Activated CD8-positive, alpha-beta memory T cell treated with anti-CD3 and anti-CD28 coated beads, Interleukin-2, amount 10 ng/mL, durations not matched to agents 7 days and 5 days (primary cell): ENCODE measurements around the gene ATP5F1D. TPM values are rescaled to one million over a fixed set of nuclear protein-coding genes. Genes with fewer than 3 reads are reported as not detected.
A peak's percentile ranks its signal among the peaks of the same experiment; 100 is the strongest.

ENCODE experiments used
- ATAC-seq: fragments of 150-1000 bp; cut with Tn5 transposase; one replicate; pipeline ENCODE4 v1.10.0; 2021; ENCODE audit warnings: moderate library complexity
- CTCF ChIA-PET: fragments of 350-600 bp; sonication (Branson Sonifier 250); formaldehyde crosslinking; loops from one replicate; lab custom pipeline; 2021; ENCODE audit warnings: antibody characterized with exemption; lab: Charles Lee
- DNase-seq: peaks from one replicate; pipeline ENCODE4 v3.0.0-alpha.2; 2020
- H3K27ac Mint-ChIP-seq: one replicate; pipeline ENCODE4 v1.8.0; 2021; ENCODE audit warnings: mild to moderate bottlenecking, mixed read lengths
- H3K27me3 Mint-ChIP-seq: one replicate; pipeline ENCODE4 v1.8.0; 2021; ENCODE audit warnings: mixed read lengths
- H3K36me3 Mint-ChIP-seq: one replicate; pipeline ENCODE4 v1.8.0; 2021; ENCODE audit warnings: mild to moderate bottlenecking, mixed read lengths
- H3K4me1 Mint-ChIP-seq: one replicate; pipeline ENCODE4 v1.8.0; 2021; ENCODE audit warnings: mixed read lengths
- H3K4me3 Mint-ChIP-seq: one replicate; pipeline ENCODE4 v1.8.0; 2021; ENCODE audit warnings: mild to moderate bottlenecking, moderate library complexity, mixed read lengths
- H3K9me3 Mint-ChIP-seq: one replicate; pipeline ENCODE4 v1.8.0; 2022; ENCODE audit warnings: low read depth, mixed read lengths
- total RNA-seq, 2 experiments: library from RNA; stranded (reverse); gene quantifications; one replicate each; pipeline ENCODE4 v1.2.3, GENCODE V29; 2021

Gene ATP5F1D
- total RNA-seq, 2 experiments from 2014 or later = 190 to 221 TPM

DNA sequence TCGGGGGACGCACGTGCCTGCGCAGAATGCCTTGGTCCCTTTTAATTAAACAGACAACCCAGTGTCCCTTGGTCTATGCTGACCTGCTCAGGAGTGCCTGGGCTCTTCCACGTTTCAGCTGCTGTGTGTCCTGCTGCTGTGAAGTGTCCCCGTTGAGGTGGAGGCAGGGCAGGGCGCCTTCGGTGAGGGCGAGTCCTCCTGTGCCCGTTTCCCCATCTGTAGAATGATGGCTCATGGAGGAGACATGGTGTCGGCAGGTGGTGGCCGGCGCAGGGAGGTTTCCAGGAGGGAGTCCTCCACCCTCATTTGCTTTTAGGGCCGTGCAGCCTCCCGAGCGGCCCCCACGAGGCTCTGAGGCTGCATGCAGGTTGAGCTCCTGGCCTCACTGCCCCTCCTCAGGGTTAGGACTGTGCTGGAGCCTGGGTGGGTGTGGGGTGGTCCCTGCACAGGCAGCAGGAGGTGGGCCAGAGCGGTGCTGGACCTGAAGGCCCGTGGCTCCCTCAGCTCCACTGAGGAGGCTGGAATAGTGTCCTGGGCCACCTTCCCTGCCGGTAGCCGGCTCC lies 27.2 kb upstream of the ATP5F1D start:
- Mint-ChIP-seq H3K36me3 (peaks cover 7% of the 10 kb centered on the region), H3K27me3 (no peaks in the 10 kb centered on the region), H3K4me3 (peak overlapping the region; percentile 54), H3K27ac (peak overlapping the region; percentile 86), H3K9me3 (no peaks in the 10 kb centered on the region), H3K4me1 (peaks cover 27% of the 10 kb centered on the region)
- DNase-seq (no peak), ATAC-seq (no peak)
- CTCF ChIA-PET = interaction anchor here (0.9 to 1.2 kb wide), 4 partner anchors 8 to 30 kb away, joined by 3 to 5 read pairs (median 3); no protein-coding TSS in a partner anchor

DNA sequence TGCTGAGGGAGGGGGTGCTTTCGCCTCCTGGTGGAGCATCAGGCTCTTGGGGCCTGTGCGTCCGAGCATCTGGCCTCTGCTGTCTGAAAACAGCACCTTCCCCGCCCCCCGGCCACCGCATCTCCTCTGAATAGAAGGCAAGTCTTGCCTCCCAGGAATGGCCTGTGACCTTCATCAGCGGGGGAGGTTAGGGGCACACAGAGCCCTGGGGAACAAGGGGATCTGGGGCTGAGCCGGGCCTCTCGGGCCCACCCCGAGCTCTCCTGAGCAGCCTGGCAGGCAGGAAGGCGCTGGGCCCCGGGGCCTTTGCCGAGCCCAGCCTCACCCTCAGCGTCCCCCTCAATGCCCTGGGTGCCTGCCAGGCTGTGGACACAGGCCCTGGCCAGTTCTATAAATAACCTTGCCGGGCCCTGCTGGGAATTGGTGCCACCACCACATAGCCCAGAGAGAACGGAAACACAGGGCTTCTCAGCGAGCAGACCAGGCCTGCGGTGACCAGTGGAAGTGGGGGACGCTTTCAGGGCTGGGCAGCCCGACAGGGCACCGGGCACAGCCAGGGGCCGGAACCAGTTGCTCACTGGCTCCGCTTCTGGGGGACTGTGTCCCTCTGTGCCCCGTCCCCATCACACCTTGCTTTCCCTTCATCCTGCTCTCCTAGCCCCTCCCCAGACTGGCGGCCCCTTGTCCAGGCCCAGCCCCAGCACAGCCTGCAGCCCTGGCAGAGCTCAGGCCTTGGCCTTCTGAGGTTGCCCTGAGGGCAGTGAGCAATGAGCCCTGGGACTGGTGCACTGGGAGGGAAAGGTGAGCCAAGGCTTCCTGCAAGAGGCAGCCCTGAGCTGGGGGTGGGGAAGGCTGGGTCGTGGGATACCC lies 26.5 kb upstream of the ATP5F1D start:
- DNase-seq (no peak), ATAC-seq (no peak)
- H3K4me1 Mint-ChIP-seq = peaks cover 20% of the 10 kb centered on the region
- CTCF ChIA-PET = interaction anchor here (1.0 kb wide), 1 partner anchor 29 kb away, joined by 3 read pairs; no protein-coding TSS in a partner anchor
- no peak overlapping the region for H3K27ac Mint-ChIP-seq
- no peaks in the 10 kb centered on the region for H3K9me3 Mint-ChIP-seq
- no peak overlapping the region for H3K4me3 Mint-ChIP-seq
- no peaks in the 10 kb centered on the region for H3K27me3 Mint-ChIP-seq
- peaks cover 5% of the 10 kb centered on the region for H3K36me3 Mint-ChIP-seq

DNA sequence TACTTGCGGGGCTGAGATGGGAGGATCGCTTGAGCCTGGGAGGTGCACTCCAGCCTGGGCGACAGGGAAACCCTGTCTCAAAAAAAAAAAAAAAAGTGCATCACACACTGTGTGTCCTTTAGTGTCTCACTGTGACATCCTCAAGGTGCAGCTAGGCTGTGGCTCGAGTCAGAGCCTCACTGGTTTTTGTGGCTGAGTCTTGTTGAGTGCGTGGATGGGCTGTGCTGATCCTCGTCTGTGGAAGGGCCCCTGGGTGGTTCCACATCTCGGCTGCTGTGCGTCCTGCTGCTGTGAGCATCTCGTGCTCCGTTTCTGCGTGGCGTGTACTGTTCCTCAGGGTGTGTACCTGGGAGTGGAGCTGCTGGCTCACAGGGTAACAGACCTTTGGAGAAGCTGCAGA lies 24.8 kb upstream of the ATP5F1D start:
- CTCF ChIA-PET = interaction anchor here (1.2 to 1.8 kb wide), 3 partner anchors 24 to 104 kb away, joined by 3 to 4 read pairs (median 4); partner anchors contain the start of gene ATP5F1D
- DNase-seq (no peak), ATAC-seq (no peak)
- Mint-ChIP-seq H3K27ac (no peak overlapping the region), H3K36me3 (peaks cover 5% of the 10 kb centered on the region), H3K27me3 (no peaks in the 10 kb centered on the region), H3K4me3 (no peak overlapping the region), H3K9me3 (no peaks in the 10 kb centered on the region), H3K4me1 (peaks cover 17% of the 10 kb centered on the region)

DNA sequence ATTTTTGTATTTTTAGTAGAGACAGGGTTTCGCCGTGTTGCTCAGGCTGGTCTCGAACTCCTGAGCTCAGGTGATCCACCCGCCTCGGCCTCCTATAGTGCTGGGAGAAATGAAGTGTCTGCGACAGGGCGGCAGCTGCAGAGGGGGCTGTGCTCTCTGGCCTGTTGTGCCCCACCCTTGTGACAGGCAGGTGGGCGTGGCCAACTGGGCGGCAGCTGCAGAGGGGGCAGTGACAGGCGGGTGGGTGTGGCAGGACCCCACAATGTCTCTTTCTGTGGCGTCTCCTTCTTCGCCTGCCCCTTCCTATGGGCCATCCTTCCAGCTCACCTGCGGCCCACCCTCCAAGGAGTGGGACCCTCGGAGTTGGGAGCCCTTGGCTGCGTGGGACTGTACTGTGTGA lies 24.2 kb upstream of the ATP5F1D start:
- no peaks in the 10 kb centered on the region for H3K9me3 Mint-ChIP-seq
- CTCF ChIA-PET = interaction anchor here (0.8 to 1.8 kb wide), 4 partner anchors 22 to 104 kb away, joined by 3 to 4 read pairs (median 4); no protein-coding TSS in a partner anchor
- H3K4me1 Mint-ChIP-seq = peaks cover 17% of the 10 kb centered on the region
- DNase-seq (no peak), ATAC-seq (no peak)
- peaks cover 5% of the 10 kb centered on the region for H3K36me3 Mint-ChIP-seq
- H3K4me3 Mint-ChIP-seq = no peak overlapping the region
- H3K27ac Mint-ChIP-seq = no peak overlapping the region
- no peaks in the 10 kb centered on the region for H3K27me3 Mint-ChIP-seq

DNA sequence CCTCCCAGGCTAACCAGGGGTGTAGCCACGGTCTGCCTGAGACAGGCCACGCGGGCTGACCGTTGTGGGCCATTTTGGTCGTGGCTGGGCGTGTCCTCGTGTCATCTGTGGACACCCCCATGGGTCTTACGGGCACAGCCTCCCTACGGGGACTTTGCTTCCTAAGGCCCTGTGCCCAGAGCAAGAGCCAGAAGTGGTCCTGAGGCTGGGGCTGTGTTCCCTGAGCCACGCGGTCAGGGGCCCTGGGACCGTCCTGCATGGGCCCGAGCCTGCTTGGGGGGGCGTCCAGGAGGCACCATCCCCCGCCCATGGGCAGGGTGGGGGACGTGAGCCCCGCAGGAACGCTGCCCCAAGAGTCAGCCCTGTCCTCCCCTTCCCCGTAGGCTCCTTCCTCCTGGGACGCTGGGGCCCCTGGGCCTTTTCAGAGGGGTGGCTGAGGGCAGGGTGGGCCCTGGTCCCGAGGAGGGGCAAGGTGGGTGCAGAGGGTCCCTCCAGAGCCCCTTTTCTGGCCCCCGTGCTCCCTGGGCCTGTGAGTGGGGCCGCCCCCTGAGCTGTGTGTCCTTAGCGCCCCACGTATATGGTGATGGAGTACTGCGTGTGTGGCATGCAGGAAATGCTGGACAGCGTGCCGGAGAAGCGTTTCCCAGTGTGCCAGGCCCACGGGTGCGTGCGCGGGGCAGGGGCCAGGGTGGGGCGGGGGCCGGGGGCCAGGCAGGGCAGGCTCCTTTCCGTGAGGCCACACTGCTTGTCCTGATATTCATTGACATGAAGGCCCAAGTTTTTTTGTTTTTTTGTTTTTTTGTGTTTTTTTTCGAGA lies 22.6 kb upstream of the ATP5F1D start:
- ATAC-seq = no peak
- Mint-ChIP-seq H3K9me3 (no peaks in the 10 kb centered on the region), H3K4me1 (peaks cover 7% of the 10 kb centered on the region), H3K27ac (no peak overlapping the region), H3K4me3 (no peak overlapping the region), H3K27me3 (no peaks in the 10 kb centered on the region), H3K36me3 (no peaks in the 10 kb centered on the region)
- CTCF ChIA-PET = interaction anchor here (1.1 to 1.5 kb wide), 2 partner anchors 25 to 47 kb away, joined by 3 to 5 read pairs; no protein-coding TSS in a partner anchor
- DNase-seq = no peak

DNA sequence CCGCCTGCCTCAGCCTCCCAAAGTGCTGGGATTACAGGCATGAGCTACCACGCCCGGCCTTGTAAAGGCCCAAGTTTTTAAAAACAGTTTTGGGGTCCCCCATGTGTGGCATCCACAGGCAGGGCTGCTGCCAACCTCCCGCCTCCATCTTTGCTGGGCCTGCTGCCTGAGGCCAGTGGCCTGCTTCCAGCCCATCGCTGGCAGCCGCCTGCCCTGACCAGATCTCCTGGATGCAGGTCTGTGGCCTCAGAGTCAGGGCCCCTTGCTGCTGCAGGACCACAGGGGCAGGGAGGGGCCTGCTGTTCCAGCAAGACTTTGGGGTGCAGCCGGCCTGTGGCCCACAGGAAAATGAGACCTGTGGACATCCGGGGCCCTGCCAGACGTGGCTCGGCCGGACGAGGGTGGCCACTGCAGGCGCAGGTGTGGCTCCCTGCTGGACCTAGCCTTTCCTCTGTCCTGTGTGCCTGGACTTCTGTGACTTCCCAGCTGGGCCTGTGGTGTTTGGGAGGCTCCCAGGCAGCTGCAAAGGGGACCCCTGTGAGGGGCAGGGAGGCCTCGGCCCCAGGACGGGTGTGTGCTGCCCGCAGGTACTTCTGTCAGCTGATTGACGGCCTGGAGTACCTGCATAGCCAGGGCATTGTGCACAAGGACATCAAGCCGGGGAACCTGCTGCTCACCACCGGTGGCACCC lies 21.6 kb upstream of the ATP5F1D start:
- Mint-ChIP-seq H3K9me3 (no peaks in the 10 kb centered on the region), H3K4me1 (peaks cover 3% of the 10 kb centered on the region), H3K36me3 (no peaks in the 10 kb centered on the region), H3K27me3 (no peaks in the 10 kb centered on the region), H3K4me3 (no peak overlapping the region), H3K27ac (no peak overlapping the region)
- no peak for DNase-seq
- CTCF ChIA-PET = interaction anchor here (1.1 kb wide), 1 partner anchor 24 kb away, joined by 5 read pairs; no protein-coding TSS in a partner anchor
- ATAC-seq = no peak

DNA sequence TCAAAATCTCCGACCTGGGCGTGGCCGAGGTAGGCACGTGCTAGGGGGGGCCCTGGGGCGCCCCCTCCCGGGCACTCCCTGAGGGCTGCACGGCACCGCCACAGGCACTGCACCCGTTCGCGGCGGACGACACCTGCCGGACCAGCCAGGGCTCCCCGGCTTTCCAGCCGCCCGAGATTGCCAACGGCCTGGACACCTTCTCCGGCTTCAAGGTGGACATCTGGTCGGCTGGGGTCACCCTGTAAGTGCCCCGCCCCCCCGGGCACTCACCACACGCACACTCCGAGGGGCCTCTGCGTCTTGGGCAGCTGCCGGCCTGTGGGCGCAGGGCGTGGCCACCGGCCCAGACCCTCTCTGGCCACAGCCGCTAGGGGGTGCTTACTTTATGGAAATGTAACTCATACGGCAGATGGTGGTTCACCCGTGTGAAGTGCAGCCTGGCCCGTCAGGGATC lies 21.0 kb upstream of the ATP5F1D start:
- Mint-ChIP-seq H3K4me3 (no peak overlapping the region), H3K9me3 (no peaks in the 10 kb centered on the region), H3K4me1 (peaks cover 2% of the 10 kb centered on the region), H3K27ac (no peak overlapping the region), H3K36me3 (no peaks in the 10 kb centered on the region), H3K27me3 (no peaks in the 10 kb centered on the region)
- CTCF ChIA-PET = interaction anchor here (1.0 kb wide), 1 partner anchor 14 kb away, joined by 3 read pairs; no protein-coding TSS in a partner anchor
- ATAC-seq (no peak), DNase-seq (no peak)

DNA sequence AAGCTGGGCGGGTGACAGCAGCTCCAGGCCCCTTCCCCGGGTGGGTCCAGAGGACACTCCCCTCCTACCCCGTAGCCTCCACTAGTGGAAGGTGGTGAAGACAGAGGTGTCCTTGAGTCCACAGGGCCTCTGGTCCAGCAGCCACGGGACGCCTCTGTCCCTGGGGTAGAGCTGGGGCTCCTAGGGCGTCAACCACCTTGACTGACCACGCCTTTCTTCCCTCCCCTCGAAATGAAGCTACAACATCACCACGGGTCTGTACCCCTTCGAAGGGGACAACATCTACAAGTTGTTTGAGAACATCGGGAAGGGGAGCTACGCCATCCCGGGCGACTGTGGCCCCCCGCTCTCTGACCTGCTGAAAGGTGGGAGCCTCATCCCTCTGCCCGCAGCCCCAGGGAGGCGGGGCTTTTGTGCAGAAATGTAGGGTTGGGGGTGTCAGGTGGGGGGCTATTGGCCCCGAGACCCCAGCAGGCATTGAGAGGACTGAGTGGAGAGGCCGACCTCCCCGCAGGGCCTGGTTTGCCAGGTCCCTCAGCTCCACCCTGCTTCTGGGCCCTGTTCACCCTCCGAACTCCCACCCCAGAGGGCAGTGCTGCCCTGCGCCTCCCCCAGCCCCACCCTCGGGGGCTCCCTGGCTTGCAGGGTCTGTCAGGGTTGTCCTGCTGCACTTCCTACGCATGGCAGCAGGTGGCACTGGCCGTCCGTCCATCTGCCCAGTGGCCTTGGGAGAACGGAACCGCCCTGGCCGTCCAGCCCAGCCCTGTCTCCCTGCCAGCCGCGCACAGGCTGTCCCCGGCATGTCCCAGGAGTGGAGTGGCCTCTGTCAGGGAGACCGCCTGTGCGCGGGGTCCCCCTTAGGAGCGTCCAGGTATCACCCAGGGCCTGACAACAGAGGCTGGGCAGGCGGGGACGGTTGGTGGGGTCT lies 20.3 kb upstream of the ATP5F1D start:
- H3K4me1 Mint-ChIP-seq = peaks cover 1% of the 10 kb centered on the region
- CTCF ChIA-PET = interaction anchor here (0.8 to 1.8 kb wide), 3 partner anchors 7 to 34 kb away, joined by 3 to 5 read pairs (median 3); no protein-coding TSS in a partner anchor

DNA sequence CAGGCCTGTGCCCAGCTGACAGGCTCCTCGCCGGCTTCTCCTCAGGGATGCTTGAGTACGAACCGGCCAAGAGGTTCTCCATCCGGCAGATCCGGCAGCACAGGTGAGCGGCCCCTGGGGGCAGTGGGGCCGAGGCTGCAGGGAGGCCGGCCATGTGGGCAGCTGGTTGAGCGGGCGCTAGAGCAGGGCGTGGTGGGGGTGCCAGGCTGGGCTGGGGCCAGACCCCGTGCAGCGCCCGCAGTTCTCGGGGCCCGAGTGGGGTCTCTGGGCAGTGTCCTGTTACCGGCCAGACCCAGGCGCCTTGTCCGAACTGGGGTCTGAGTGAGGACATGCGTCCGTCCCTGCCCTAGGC lies 19.7 kb upstream of the ATP5F1D start:
- CTCF ChIA-PET = interaction anchor here (0.8 to 2.6 kb wide), 3 partner anchors 8 to 35 kb away, joined by 3 to 8 read pairs (median 5); no protein-coding TSS in a partner anchor
- ATAC-seq = no peak
- Mint-ChIP-seq H3K27ac (no peak overlapping the region), H3K4me1 (peaks cover 1% of the 10 kb centered on the region), H3K36me3 (no peaks in the 10 kb centered on the region), H3K4me3 (no peak overlapping the region), H3K9me3 (no peaks in the 10 kb centered on the region), H3K27me3 (no peaks in the 10 kb centered on the region)
- no peak for DNase-seq

More for the DNA sequence above, 20.3 kb upstream of the ATP5F1D start:
- no peaks in the 10 kb centered on the region for H3K27me3 Mint-ChIP-seq
- H3K9me3 Mint-ChIP-seq = no peaks in the 10 kb centered on the region
- H3K36me3 Mint-ChIP-seq = no peaks in the 10 kb centered on the region
- ATAC-seq = no peak
- no peak overlapping the region for H3K27ac Mint-ChIP-seq
- H3K4me3 Mint-ChIP-seq = no peak overlapping the region
- no peak for DNase-seq

DNA sequence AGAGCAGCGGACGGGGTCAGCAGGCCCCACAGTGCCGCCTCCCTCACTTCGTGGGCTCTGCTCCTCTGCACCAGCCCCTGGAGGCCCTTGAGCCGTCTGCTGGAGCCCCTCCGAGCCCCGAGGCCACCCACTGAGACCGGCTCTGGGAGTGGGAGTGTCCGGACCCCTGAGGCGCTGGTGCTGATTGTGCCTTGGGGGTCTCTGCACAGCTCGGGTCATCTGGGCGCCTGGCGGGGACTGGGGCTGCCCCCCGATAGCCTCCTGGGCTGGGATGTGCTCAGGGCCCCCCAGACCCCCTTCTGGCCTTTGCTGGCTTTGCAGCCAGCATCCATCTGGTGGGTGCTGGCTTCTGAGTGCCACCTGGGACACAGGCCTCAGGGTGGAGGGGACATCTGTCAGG lies 19.2 kb upstream of the ATP5F1D start:
- Mint-ChIP-seq H3K9me3 (no peaks in the 10 kb centered on the region), H3K27ac (no peak overlapping the region), H3K4me3 (no peak overlapping the region), H3K4me1 (no peaks in the 10 kb centered on the region), H3K27me3 (no peaks in the 10 kb centered on the region), H3K36me3 (no peaks in the 10 kb centered on the region)
- CTCF ChIA-PET = interaction anchor here (0.8 to 2.6 kb wide), 7 partner anchors 8 to 119 kb away, joined by 3 to 8 read pairs (median 4); partner anchors contain the start of gene ATP5F1D
- no peak for ATAC-seq
- no peak for DNase-seq

DNA sequence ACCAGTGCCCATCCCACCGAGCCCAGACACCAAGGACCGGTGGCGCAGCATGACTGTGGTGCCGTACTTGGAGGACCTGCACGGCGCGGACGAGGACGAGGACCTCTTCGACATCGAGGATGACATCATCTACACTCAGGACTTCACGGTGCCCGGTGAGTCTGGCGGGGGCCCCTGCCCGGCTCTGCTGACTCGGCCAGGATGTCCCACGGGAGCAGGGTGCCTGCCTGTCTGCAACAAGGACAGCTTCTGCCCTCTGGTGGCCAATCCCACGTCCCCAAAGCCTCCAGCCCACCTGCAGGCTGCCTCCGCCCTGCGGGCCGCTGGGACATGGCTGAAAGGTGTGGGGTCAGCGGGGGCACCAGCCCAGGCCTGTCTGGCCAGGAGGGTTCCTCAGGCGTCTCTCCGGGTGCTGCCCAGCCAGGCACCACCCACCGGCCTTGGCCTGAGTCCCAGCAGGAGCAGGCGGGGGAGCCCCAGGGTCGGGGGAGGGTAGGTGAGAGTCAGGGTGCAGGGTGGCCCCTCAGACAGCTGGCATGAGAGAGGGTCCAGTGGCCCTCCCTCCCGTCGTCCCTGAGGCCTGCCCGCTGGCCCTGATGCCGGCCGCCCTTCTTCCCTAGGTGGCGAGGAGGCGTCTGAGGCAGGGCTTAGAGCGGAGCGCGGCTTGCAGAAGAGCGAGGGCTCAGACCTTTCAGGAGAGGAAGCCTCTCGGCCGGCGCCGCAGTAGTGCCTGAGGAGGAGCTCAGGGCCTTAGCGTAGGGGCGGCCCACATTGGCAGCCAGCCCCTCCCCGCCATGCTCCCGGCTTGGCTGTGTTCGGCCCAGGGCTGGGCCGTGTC lies 18.3 kb upstream of the ATP5F1D start:
- Mint-ChIP-seq H3K27ac (no peak overlapping the region), H3K36me3 (peaks cover 2% of the 10 kb centered on the region), H3K4me1 (no peaks in the 10 kb centered on the region), H3K4me3 (no peak overlapping the region), H3K9me3 (no peaks in the 10 kb centered on the region), H3K27me3 (no peaks in the 10 kb centered on the region)
- ATAC-seq (peak; percentile 28), DNase-seq (no peak)
- CTCF ChIA-PET = interaction anchor here (0.9 to 2.6 kb wide), 7 partner anchors 9 to 120 kb away, joined by 3 to 8 read pairs (median 5); partner anchors contain the start of gene ATP5F1D
